Measurements from ENCODE around the gene CENPW. TPM values are rescaled to one million over a fixed set of nuclear protein-coding genes. Genes with fewer than 3 reads are reported as not detected.
A peak's percentile ranks its signal among the peaks of the same experiment; 100 is the strongest.

The CENPW gene
- polyA plus RNA-seq, 5 donors, result 18.3 to 38.3 (median 23.4) TPM

DNA sequence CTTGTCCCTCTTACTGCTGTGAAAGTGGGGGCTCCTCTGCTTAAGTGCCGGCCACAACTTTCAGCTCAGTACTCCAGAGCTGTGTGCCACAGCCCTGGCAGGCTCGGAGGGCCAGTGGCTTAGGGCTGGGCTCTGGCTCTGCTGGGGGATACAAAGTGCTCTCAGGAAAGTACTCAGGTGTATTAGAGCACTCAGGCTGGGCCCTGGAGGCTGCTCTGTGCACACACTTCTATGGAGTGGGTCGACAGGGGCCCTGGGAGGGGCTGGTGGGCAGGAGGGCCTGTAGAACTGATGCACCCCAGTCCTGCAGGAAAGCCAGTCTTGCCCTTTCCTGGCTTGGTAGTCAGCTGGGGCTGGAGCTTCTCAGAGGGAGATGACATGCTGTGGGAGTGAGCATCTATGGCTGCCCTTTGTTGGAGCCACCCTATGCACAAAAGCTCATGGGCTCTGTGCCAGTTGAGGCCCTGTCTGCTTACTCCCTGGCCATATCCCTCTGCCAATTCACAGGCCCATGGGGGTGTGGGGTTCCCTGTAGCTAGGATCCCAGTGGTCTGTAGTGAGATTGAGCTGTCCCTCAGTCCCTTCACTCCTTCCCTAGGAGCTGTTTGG, 22.0 kb downstream of the CENPW start:
- no peak for DNase-seq

DNA sequence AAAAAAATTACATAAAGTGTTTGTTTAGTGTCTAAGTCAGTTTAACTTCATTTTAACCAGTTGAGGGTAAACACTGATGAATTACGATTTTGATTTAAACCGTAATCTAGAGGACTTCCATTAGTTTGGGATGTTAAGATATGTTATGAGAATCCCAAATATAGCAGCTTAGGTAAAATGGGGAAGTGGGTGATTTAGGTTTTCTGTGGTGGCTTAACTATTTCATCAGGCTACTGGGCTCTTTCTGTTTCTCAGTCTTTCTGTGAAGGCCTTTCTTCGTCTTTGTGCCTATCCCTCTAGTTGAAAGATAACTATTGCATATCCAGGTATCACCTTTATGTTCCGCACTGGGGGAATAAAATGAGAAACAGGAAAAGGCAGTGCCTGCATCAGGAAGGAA, 27.9 kb downstream of the CENPW start:
- no peak for DNase-seq

GRCh38 chr6:126372626-126373025, 32.7 kb downstream of the CENPW start:
- no peak for DNase-seq

DNA sequence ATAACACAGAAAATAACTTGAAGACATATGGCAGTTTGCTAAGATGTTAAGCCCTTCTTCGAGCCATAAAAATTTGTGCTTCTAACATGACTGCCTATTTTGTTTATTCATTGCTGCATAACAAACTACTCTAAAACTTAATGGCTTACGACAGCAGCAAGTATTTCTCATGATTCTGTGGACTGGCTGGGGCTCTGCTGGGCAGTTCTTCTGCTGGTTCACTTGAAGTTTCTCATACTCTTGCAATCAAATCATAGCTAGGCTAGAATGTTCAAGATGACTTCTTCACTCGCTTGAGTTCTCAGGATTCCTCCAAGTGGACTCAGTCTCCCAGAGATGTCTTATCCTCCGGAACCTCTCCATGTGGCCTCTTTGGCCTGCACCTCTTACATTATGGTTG, 33.4 kb downstream of the CENPW start:
- no peak for DNase-seq

DNA sequence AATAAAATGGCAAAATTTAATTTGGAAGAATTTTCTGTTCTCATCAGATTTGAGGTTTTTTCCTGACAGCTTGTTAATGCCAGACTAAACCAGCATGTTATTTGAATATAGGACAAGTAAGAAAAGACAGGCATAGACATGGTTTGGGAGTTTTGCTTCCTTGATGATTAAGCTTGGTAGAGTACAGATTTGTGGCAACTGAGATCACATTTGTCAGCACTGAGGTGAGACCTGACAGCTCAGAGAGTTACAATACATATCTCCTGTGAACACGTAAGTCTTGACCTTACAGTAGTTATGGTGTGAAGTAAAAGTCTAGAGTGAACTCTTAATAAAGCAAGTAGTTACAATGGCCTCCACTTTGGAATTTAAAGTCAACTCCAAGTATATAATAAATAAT, 34.5 kb downstream of the CENPW start:
- DNase-seq, result no peak

DNA sequence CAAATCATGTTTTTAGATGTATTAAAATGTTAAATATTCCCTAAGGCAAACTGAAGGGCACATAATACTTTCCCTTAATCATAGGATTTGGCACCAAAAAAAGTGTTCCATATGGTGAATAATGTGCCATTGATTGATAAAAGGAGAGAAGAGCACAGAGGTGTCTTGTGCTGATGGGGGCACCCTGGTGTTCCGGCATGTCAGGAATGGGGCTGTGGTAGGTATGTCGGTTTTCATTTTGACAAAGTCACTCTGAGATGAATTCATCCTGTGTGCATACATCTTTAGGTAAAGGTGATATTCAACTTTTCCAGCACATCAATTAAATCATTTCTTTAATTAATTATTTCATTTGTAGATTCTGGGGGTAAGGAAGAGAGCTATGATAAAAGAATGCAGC, 36.8 kb downstream of the CENPW start:
- no peak for DNase-seq

DNA sequence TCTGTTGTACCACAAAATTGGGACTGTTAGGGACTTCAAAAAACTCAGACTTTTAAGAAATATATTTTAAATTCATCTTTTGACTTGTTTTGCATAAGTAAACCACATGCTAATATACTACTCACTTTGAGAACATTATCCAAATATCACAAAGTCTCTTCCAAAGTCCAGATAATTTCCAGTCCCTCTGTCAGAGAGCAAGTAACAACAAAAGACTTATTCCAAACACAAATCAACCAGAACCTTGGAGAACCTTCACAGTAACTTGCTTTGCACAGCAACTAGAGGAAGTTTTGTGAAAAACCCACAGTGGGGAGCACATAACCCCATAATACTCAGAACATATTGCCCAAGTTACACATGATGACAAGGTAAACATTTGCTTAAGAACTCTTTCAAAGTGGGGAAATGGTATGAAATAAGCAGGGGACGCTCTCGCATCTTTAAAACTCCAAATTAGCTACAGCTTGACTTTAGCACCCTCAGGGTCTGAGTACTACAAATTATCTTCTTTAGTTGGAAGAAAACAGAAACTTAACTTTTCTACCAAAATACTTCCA, 37.8 kb downstream of the CENPW start:
- DNase-seq, result no peak

- no peak for DNase-seq
Measured at GRCh38 chr6:126380072-126380583, 40.2 kb downstream of the CENPW start.

- no peak for DNase-seq
Measured at GRCh38 chr6:126381498-126381897, 41.6 kb downstream of the CENPW start.

GRCh38 chr6:126383203-126383602, 43.3 kb downstream of the CENPW start:
- DNase-seq, result no peak

DNA sequence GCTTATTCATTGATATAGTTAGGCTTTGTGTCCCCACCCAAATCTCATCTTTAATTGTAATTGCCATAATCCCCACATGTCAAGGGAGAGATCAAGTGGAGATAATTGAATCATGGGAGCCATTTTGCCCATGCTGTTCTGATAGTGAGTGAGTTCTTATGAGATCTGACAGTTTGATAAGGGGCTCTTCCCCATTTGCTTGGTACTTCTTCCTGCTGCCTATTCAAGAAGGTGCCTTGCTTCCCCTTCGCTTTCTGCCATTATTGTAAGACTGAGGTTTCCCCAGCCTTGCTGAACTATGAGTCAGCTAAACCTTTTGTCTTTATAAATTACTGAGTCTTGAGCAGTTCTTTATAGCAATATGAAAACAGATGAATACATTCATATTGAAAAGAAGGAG, 45.6 kb downstream of the CENPW start:
- DNase-seq, result no peak

DNA sequence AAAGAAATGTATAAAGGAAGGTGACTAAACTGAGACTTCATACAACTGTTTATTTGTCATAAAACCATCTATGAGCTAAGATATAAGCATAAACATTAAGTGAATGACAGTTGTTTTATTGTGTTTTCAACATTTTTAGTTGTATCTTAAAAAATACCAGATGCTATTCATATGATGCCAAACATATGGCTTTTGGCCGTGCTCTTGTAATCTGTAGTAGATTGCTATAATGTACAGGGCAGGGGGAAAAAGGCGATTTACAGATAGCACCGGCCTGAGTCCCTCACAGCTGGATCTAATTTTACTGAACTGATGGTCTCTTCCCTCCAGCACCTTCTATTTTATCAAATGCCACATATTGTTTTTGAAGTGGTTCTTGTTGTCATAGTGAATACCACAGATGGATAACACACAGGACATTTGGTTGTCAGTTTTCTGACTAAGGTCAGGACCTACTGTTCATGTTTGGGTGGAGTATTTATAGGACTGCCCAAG, 48.2 kb downstream of the CENPW start:
- DNase-seq, result peak; percentile 25 to 36

DNA sequence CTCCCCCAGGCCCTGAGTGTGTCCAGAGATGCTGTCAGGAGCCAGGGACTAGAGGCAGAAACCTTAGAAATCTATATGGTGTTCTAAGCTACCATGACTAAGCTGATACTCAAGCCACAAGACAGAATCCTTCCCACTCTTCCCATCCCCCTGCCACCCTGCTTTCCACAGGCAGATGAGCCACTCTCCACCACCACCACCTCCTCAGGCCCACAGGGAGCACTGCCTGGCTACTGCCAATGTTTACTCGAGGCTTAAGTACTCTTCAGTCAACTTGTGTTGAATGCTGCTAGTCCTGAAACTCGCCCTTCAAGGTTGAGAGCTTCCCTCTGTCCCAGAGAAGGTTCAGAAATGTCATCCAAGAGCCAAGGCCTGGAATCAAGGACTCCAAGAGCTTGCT, 56.2 kb downstream of the CENPW start:
- no peak for DNase-seq

Measured in right lung (tissue), 5 donors.